Measurements from ENCODE around the gene RUNX1. TPM values are rescaled to one million over a fixed set of nuclear protein-coding genes. Genes with fewer than 3 reads are reported as not detected.

Gene RUNX1
- total and polyA plus RNA-seq, 2 donors (not counting 3 experiments of a cell fraction or from before 2014, with no cell fraction given): 4.6 to 17.9 TPM

DNA sequence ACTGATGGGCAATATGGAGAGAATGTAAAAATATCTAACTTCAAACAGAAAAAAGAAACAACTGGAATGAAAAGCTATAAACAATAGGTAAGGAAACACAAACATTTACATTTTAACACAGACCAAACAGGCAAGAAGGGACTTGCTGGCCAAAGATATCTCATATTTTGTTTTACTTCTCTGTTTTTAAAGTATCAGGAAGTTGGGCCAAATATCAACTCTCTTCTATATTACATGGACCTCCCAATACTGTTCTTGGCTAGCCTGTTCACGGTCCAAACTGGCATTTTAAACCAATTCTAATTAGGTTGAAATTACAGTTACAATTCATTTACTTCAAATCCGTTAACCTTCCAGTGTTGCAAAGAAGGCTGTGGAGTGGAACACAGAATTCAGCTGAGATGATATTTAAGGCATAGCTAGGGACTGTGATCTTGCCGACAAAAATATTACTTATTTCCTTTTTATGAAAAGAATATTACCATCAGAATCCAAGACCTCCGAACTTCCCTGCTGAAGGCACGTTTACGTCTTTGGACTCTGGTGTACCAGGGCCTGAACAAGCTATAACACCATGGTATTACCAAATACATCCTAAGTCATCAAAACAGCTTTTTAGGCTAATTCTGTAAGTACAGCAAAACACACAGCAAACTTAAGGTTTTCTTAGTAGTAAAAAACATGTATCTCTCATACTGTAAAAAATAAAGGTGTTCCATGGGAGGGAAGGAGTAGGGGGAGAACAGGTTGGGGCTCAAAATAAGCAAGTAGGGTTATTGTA, 165.4 kb downstream of the RUNX1 start:
- H3K79me2 ChIP-seq (ENCODE audit: control insufficient read depth, insufficient read depth, low read length): peaks cover 92% of the 10 kb centered on the region
- no TSS peak for BruUV-seq (replicated peaks)
- DNase-seq (ENCODE audit: low read depth, low spot score): peak; percentile 49
- POLR2A ChIA-PET: interaction anchor here (0.6 kb wide), 1 partner anchor 349 kb away, joined by 3 read pairs; no protein-coding TSS in a partner anchor
- H3K27me3 ChIP-seq (ENCODE audit: control insufficient read depth in 2 of 2, insufficient read depth in 2 of 2, low read length in 2 of 2): no peaks in the 10 kb centered on the region
- TF ChIP-seq POLR2AphosphoS5 (IDR thresholded peaks at IDR 0.05; ENCODE audit: insufficient read depth, low read depth, low read length) (no peak), FOS (IDR thresholded peaks at IDR 0.05; ENCODE audit: borderline replicate concordance, insufficient read depth, low read length) (no peak), MYC (IDR thresholded peaks at IDR 0.05; ENCODE audit: low read depth, low read length) (no peak), GATA2 (IDR thresholded peaks at IDR 0.05; ENCODE audit: insufficient read depth, insufficient read length, low read depth, low read length) (no peak), JUN (IDR thresholded peaks at IDR 0.05; ENCODE audit: borderline replicate concordance, insufficient read depth, insufficient read length, low read depth) (no peak), EZH2 (IDR thresholded peaks at IDR 0.05; ENCODE audit: borderline replicate concordance, low read depth, low read length, severe bottlenecking) (no peak), POLR2A (IDR thresholded peaks at IDR 0.05; ENCODE audit: low read depth, low read length) (no peak)
- TF ChIP-seq, protein P1, sequence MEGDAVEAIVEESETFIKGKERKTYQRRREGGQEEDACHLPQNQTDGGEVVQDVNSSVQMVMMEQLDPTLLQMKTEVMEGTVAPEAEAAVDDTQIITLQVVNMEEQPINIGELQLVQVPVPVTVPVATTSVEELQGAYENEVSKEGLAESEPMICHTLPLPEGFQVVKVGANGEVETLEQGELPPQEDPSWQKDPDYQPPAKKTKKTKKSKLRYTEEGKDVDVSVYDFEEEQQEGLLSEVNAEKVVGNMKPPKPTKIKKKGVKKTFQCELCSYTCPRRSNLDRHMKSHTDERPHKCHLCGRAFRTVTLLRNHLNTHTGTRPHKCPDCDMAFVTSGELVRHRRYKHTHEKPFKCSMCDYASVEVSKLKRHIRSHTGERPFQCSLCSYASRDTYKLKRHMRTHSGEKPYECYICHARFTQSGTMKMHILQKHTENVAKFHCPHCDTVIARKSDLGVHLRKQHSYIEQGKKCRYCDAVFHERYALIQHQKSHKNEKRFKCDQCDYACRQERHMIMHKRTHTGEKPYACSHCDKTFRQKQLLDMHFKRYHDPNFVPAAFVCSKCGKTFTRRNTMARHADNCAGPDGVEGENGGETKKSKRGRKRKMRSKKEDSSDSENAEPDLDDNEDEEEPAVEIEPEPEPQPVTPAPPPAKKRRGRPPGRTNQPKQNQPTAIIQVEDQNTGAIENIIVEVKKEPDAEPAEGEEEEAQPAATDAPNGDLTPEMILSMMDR (IDR thresholded peaks at IDR 0.05; ENCODE audit: extremely low read depth in 1 of 2, insufficient read depth in 1 of 2, low read depth in 1 of 2, low read length in 2 of 2): no peak
- TF ChIP-seq, protein P2, sequence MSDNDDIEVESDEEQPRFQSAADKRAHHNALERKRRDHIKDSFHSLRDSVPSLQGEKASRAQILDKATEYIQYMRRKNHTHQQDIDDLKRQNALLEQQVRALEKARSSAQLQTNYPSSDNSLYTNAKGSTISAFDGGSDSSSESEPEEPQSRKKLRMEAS (IDR thresholded peaks at IDR 0.05; ENCODE audit: insufficient read depth, insufficient read length): no peak
- dilution Hi-C loops (cut with MboI; ENCODE audit: extremely low pct_ligation_motif_present, low sequenced_read_pairs): no loop called here
- H3K4me2 ChIP-seq (ENCODE audit: insufficient read depth, low read length): peak overlapping the region; percentile 97
- H3K27ac ChIP-seq (ENCODE audit: insufficient read depth, low read depth, low read length): peak overlapping the region; percentile 98
- no peaks in the 10 kb centered on the region for H4K20me1 ChIP-seq (replicated peaks; ENCODE audit: control insufficient read depth, extremely low read depth, insufficient read depth, low read length)
- FAIRE-seq: no peak
- peak overlapping the region in 2 of 3 experiments; percentile 90 to 94 for H3K4me3 ChIP-seq (replicated peaks in 1 of 3; ENCODE audit: insufficient read depth in 1 of 3, low read depth in 1 of 3, low read length in 3 of 3)
- no peaks in the 10 kb centered on the region for H3K9me1 ChIP-seq (replicated peaks; ENCODE audit: control insufficient read depth, extremely low read depth, insufficient read depth, low read length)
- no peaks in the 10 kb centered on the region for H3K9me3 ChIP-seq (replicated peaks; ENCODE audit: control insufficient read depth, insufficient read depth, low read length)
- peaks cover 0 to 8% of the 10 kb centered on the region in 2 experiments for H3K36me3 ChIP-seq (ENCODE audit: control insufficient read depth in 2 of 2, extremely low read depth in 1 of 2, insufficient read depth in 2 of 2, low read length in 2 of 2)
- H3K4me1 ChIP-seq (ENCODE audit: control insufficient read depth, extremely low read depth, insufficient read depth, low read length): peaks cover 53% of the 10 kb centered on the region
- H2AFZ ChIP-seq (ENCODE audit: low read depth, low read length): no peak overlapping the region
- CTCF ChIA-PET: interaction anchor here (0.9 to 14.7 kb wide), 6 partner anchors 9 to 956 kb away, joined by 3 to 249 read pairs (median 4); no protein-coding TSS in a partner anchor
- intact Hi-C loops (cut with micrococcal nuclease): loop anchor here (10.0 kb wide), 1 partner anchor 761 kb away; no protein-coding TSS in a partner anchor
- H3K9ac ChIP-seq (replicated peaks; ENCODE audit: extremely low read depth, insufficient read depth, low read length): peak overlapping the region; percentile 94

Measured in endothelial cell of umbilical vein (primary cell).